Measurements from ENCODE around the gene KDM4B.

Gene KDM4B

GRCh38 chr19:5012688-5013457 lies 44.0 kb downstream of the KDM4B start:
- in situ Hi-C loops (cut with HindIII; ENCODE audit: low pct_ligation_motif_present, low sequenced_read_pairs): no loop called here

GRCh38 chr19:5013761-5014160 lies 44.8 kb downstream of the KDM4B start:
- Histone ChIP-seq H3K4me3 (ENCODE audit: low read depth, low read length) (no peak overlapping the region), H3K36me3 (replicated peaks) (peaks cover 12% of the 10 kb centered on the region), H3K27me3 (replicated peaks) (no peaks in the 10 kb centered on the region), H3K27ac (no peak overlapping the region)
- TF ChIP-seq CTCF (IDR thresholded peaks at IDR 0.05; ENCODE audit: low read depth, low read length, missing control alignments): no peak
- no peak for DNase-seq
- in situ Hi-C loops (cut with HindIII; ENCODE audit: low pct_ligation_motif_present, low sequenced_read_pairs): no loop called here

More at GRCh38 chr19:5012688-5013457, 44.0 kb downstream of the KDM4B start:
- Histone ChIP-seq H3K36me3 (replicated peaks) (peaks cover 9% of the 10 kb centered on the region), H3K4me3 (ENCODE audit: low read depth, low read length) (no peak overlapping the region), H3K27ac (no peak overlapping the region), H3K27me3 (replicated peaks) (no peaks in the 10 kb centered on the region)
- DNase-seq: no peak
- TF ChIP-seq CTCF (IDR thresholded peaks at IDR 0.05; ENCODE audit: low read depth, low read length, missing control alignments): no peak

- in situ Hi-C loops (cut with HindIII; ENCODE audit: low pct_ligation_motif_present, low sequenced_read_pairs): no loop called here
- DNase-seq: no peak
- peaks cover 12% of the 10 kb centered on the region for H3K36me3 ChIP-seq (replicated peaks)
- H3K27me3 ChIP-seq (replicated peaks): no peaks in the 10 kb centered on the region
- no peak overlapping the region for H3K4me3 ChIP-seq (ENCODE audit: low read depth, low read length)
- H3K27ac ChIP-seq: no peak overlapping the region
- TF ChIP-seq CTCF (IDR thresholded peaks at IDR 0.05; ENCODE audit: low read depth, low read length, missing control alignments): no peak
Observed at GRCh38 chr19:5014941-5015340, 46.0 kb downstream of the KDM4B start.

GRCh38 chr19:5016268-5016667 lies 47.4 kb downstream of the KDM4B start:
- in situ Hi-C loops (cut with HindIII; ENCODE audit: low pct_ligation_motif_present, low sequenced_read_pairs): no loop called here
- Histone ChIP-seq H3K36me3 (replicated peaks) (peaks cover 12% of the 10 kb centered on the region), H3K27ac (no peak overlapping the region), H3K4me3 (ENCODE audit: low read depth, low read length) (no peak overlapping the region), H3K27me3 (replicated peaks) (no peaks in the 10 kb centered on the region)
- no peak for TF ChIP-seq CTCF (IDR thresholded peaks at IDR 0.05; ENCODE audit: low read depth, low read length, missing control alignments)
- DNase-seq: no peak

GRCh38 chr19:5016781-5017180 lies 47.9 kb downstream of the KDM4B start:
- in situ Hi-C loops (cut with HindIII; ENCODE audit: low pct_ligation_motif_present, low sequenced_read_pairs): no loop called here
- H3K27ac ChIP-seq: no peak overlapping the region
- peaks cover 12% of the 10 kb centered on the region for H3K36me3 ChIP-seq (replicated peaks)
- no peak overlapping the region for H3K4me3 ChIP-seq (ENCODE audit: low read depth, low read length)
- H3K27me3 ChIP-seq (replicated peaks): no peaks in the 10 kb centered on the region
- no peak for TF ChIP-seq CTCF (IDR thresholded peaks at IDR 0.05; ENCODE audit: low read depth, low read length, missing control alignments)
- DNase-seq: no peak

GRCh38 chr19:5017235-5017634 lies 48.3 kb downstream of the KDM4B start:
- no peak overlapping the region for H3K4me3 ChIP-seq (ENCODE audit: low read depth, low read length)
- H3K27ac ChIP-seq: no peak overlapping the region
- H3K27me3 ChIP-seq (replicated peaks): no peaks in the 10 kb centered on the region
- peaks cover 12% of the 10 kb centered on the region for H3K36me3 ChIP-seq (replicated peaks)
- DNase-seq: no peak
- in situ Hi-C loops (cut with HindIII; ENCODE audit: low pct_ligation_motif_present, low sequenced_read_pairs): no loop called here
- no peak for TF ChIP-seq CTCF (IDR thresholded peaks at IDR 0.05; ENCODE audit: low read depth, low read length, missing control alignments)

Measured in brain microvascular endothelial cell (primary cell).